HepG2 (cell line): ENCODE measurements around the gene THBS1.

Source experiments
- KAT7 ChIP-seq: IDR thresholded peaks from 2 replicates; pipeline ENCODE4 v1.6.1; 2018; ENCODE audit warnings: borderline replicate concordance, missing compliant biosample characterization
- REXO4 ChIP-seq: sonication (generic); formaldehyde crosslinking; IDR thresholded peaks from 2 replicates; pipeline ENCODE4 v1.8.0; 2022; ENCODE audit warnings: missing genetic modification reagents, mild to moderate bottlenecking, borderline replicate concordance
- TF ChIP-seq, protein P1 (sequence below): sonication (generic); formaldehyde crosslinking; IDR thresholded peaks from 2 replicates; pipeline ENCODE4 v1.4.0; 2020; ENCODE audit warnings: missing genetic modification reagents, mild to moderate bottlenecking, borderline replicate concordance

DNA sequence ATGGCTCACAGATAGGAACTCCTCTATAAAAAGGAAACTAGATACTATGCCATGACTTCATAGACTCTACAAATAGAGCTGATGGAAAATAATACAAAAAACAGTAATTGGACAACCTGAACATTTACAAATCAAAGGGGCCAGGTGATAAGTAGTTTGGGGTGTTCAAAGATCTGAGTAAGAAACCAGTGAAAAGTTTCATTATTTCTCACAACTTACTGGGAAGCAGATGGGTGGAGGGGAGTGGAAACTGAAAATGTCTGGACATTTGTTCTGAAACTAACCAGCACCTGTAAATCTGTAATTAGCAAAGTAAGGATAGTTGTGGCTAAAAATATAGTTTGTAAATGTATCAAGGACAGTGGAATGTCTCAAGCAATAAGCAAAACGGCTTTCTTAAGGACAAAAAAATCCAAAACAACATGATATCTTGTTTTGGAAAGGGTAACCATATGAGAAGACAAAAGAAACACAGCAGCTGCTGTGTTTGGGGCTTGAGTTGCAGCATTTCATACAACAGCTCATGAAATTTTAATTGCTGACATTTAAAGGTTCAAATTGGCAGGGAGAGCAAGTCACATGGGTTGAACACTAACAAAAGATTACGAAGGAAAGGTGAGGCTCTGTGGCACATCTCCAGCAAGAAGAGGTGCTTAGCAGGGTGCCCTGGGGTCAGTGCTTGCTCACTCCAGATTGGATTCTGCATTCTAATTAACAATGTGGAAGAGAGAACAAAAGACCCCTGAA is 26.8 kb upstream of the THBS1 start:
- TF ChIP-seq, protein P1, sequence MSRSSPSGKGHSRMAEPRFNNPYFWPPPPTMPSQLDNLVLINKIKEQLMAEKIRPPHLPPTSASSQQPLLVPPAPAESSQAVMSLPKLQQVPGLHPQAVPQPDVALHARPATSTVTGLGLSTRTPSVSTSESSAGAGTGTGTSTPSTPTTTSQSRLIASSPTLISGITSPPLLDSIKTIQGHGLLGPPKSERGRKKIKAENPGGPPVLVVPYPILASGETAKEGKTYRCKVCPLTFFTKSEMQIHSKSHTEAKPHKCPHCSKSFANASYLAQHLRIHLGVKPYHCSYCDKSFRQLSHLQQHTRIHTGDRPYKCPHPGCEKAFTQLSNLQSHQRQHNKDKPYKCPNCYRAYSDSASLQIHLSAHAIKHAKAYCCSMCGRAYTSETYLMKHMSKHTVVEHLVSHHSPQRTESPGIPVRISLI (CRISPR knock-in tag) = no peak
- TF ChIP-seq REXO4 (CRISPR knock-in tag) = no peak
- no peak for TF ChIP-seq KAT7 (CRISPR knock-in tag)
